HCT116 (cell line): ENCODE results near the gene YWHAB. TPM values are rescaled to one million over a fixed set of nuclear protein-coding genes. Genes with fewer than 3 reads are reported as not detected.

Source experiments
- ATAC-seq: fragments of 200-7000 bp; cut with Tn5 transposase; 2 replicates; pipeline ENCODE4 v1.9.1; 2020; ENCODE audit warnings: mild to moderate bottlenecking, moderate library complexity
- BruUV-seq: library from RNA; stranded (reverse); fragments of 400-500 nt; replicated peaks from 2 replicates; lab custom pipeline; 2021; lab: Mats Ljungman, UMichigan
- CTCF ChIA-PET: fragments of 300-600 bp; sonication (Branson Sonifier 250); formaldehyde crosslinking; loops from one replicate; lab custom pipeline; 2021; ENCODE audit warnings: antibody characterized with exemption; lab: Charles Lee
- POLR2A ChIA-PET: fragments of 300-600, 350-600 bp; sonication (Branson Sonifier 250); formaldehyde crosslinking; loops from one replicate; lab custom pipeline; 2021; ENCODE audit warnings: antibody characterized with exemption; lab: Charles Lee
- RAD21 ChIA-PET, 2 experiments: fragments of 300-600 bp; sonication (Branson Sonifier 250); formaldehyde crosslinking; loops; one replicate each; lab custom pipeline; 2023; ENCODE audit warnings: low total read pairs in 2 of 2; ENCODE audit not compliant: uncharacterized antibody in 2 of 2, unreplicated experiment in 2 of 2, low non-redundant PET in 1 of 2; lab: Charles Lee
- DNase-seq: peaks from one replicate; pipeline ENCODE4 v3.0.0-alpha.2; 2010; ENCODE audit warnings: low read depth, low spot score
- H2AFZ ChIP-seq: fragments of 200-600 bp; shearing (Covaris generic), sonication (generic); 2 replicates; pipeline ENCODE4 v1.6.1; 2017; ENCODE audit warnings: low read depth, mixed run types, mixed read lengths, antibody characterized with exemption, low read length; ENCODE audit not compliant: poor library complexity, severe bottlenecking
- H3K27ac ChIP-seq: 2 replicates; pipeline ENCODE4 v1.5.1; 2012; ENCODE audit warnings: low read depth, low read length
- H3K27me3 ChIP-seq: fragments of 200-600 bp; sonication (generic); 2 replicates; pipeline ENCODE4 v1.6.1; 2016; ENCODE audit warnings: mixed run types, low read length, mixed read lengths; ENCODE audit not compliant: insufficient read depth
- H3K36me3 ChIP-seq, 2 experiments: fragments of 200-500 bp in 1 of 2; fragments of 200-600 bp in 1 of 2; sonication (Bioruptor generic) in 1 of 2; sonication (generic) in 1 of 2; 2 replicates each; pipeline versions ENCODE4 v1.5.1 to v1.6.1; 2014 to 2016; ENCODE audit warnings: low read length in 2 of 2, inconsistent platforms in 1 of 2, mixed read lengths in 1 of 2, mixed run types in 1 of 2; ENCODE audit not compliant: insufficient read depth in 2 of 2, control insufficient read depth in 1 of 2
- H3K4me1 ChIP-seq, 2 experiments: fragments of 200-600 bp in 1 of 2; sonication (generic) in 1 of 2; 2 replicates each; pipeline versions ENCODE4 v1.5.1 to v1.6.1; 2012 to 2017; ENCODE audit warnings: low read length in 2 of 2, inconsistent platforms in 1 of 2, mild to moderate bottlenecking in 1 of 2, mixed read lengths in 1 of 2, mixed run types in 1 of 2, moderate library complexity in 1 of 2; ENCODE audit not compliant: insufficient read depth in 2 of 2, control insufficient read depth in 1 of 2
- H3K4me2 ChIP-seq: fragments of 200-600 bp; sonication (generic); 2 replicates; pipeline ENCODE4 v1.6.1; 2017; ENCODE audit warnings: mixed run types, low read length, mixed read lengths
- H3K4me3 ChIP-seq, 2 experiments: fragments of 200-600 bp in 1 of 2; sonication (generic) in 1 of 2; replicated peaks in 1 of 2; 2 replicates each; pipeline ENCODE4 v1.5.1; 2011 to 2016; ENCODE audit warnings: low read length in 2 of 2, control low read depth in 1 of 2, low read depth in 1 of 2, mild to moderate bottlenecking in 1 of 2, mixed read lengths in 1 of 2, mixed run types in 1 of 2
- H3K79me2 ChIP-seq: fragments of 200-600 bp; sonication (generic); 2 replicates; pipeline ENCODE4 v1.6.1; 2017; ENCODE audit warnings: mild to moderate bottlenecking, mixed run types, low read length, moderate library complexity, mixed read lengths; ENCODE audit not compliant: insufficient read depth
- H3K9ac ChIP-seq: fragments of 200-600 bp; sonication (generic); 2 replicates; pipeline ENCODE4 v1.6.1; 2016; ENCODE audit warnings: low read length, mixed read lengths
- H3K9me2 ChIP-seq: fragments of 200-600 bp; sonication (generic), shearing (Covaris generic); 2 replicates; pipeline ENCODE4 v1.6.1; 2017; ENCODE audit warnings: mixed run types, mild to moderate bottlenecking, moderate library complexity; ENCODE audit not compliant: insufficient read depth
- H3K9me3 ChIP-seq, 2 experiments: fragments of 200-500 bp in 1 of 2; fragments of 200-600 bp in 1 of 2; sonication (Bioruptor generic) in 1 of 2; sonication (generic) in 1 of 2; 2 replicates each; pipeline ENCODE4 v1.6.1; 2014 to 2017; ENCODE audit warnings: low read length in 2 of 2, mixed read lengths in 2 of 2, inconsistent platforms in 1 of 2, low read depth in 1 of 2, mild to moderate bottlenecking in 1 of 2, mixed run types in 1 of 2, moderate library complexity in 1 of 2; ENCODE audit not compliant: control insufficient read depth in 1 of 2, insufficient read depth in 1 of 2
- H4K20me1 ChIP-seq: fragments of 200-600 bp; sonication (generic), shearing (Covaris generic); 2 replicates; pipeline ENCODE4 v1.6.1; 2017; ENCODE audit warnings: mixed run types, mild to moderate bottlenecking, moderate library complexity; ENCODE audit not compliant: insufficient read depth
- ATF3 ChIP-seq: IDR thresholded peaks from 2 replicates; pipeline ENCODE4 v1.6.1; 2012
- CBX3 ChIP-seq: IDR thresholded peaks from 2 replicates; pipeline ENCODE4 v1.6.1; 2012; ENCODE audit warnings: low read depth
- CEBPB ChIP-seq: IDR thresholded peaks from 2 replicates; pipeline ENCODE4 v1.6.1; 2012; ENCODE audit warnings: low read depth
- CTCF ChIP-seq, 3 experiments: fragments of 200-600 bp in 1 of 3; sonication (generic) in 1 of 3; IDR thresholded peaks in 2 of 3; conservative IDR thresholded peaks in 1 of 3; 2 replicates each; pipeline ENCODE4 v1.5.1; 2012 to 2017; ENCODE audit warnings: low read depth in 2 of 3, low read length in 2 of 3, antibody characterized with exemption in 1 of 3, borderline replicate concordance in 1 of 3, control low read depth in 1 of 3, mild to moderate bottlenecking in 1 of 3, mixed read lengths in 1 of 3, mixed run types in 1 of 3, moderate library complexity in 1 of 3; ENCODE audit not compliant: insufficient read depth in 1 of 3
- EGR1 ChIP-seq: IDR thresholded peaks from 2 replicates; pipeline ENCODE4 v1.6.1; 2012; ENCODE audit warnings: low read depth
- ELF1 ChIP-seq: IDR thresholded peaks from 2 replicates; pipeline ENCODE4 v1.6.1; 2012; ENCODE audit warnings: low read depth, borderline replicate concordance
- EZH2 ChIP-seq: fragments of 200-600 bp; sonication (generic); IDR thresholded peaks from 2 replicates; pipeline ENCODE4 v1.6.1; 2017; ENCODE audit warnings: antibody characterized with exemption, mixed run types
- EZH2phosphoT487 ChIP-seq: fragments of 200-600 bp; IDR thresholded peaks from 2 replicates; pipeline ENCODE4 v1.6.1; 2018; ENCODE audit warnings: antibody characterized with exemption, borderline replicate concordance
- FOSL1 ChIP-seq: IDR thresholded peaks from 2 replicates; pipeline ENCODE4 v1.6.1; 2012; ENCODE audit warnings: low read depth
- JUND ChIP-seq: IDR thresholded peaks from 2 replicates; pipeline ENCODE4 v1.6.1; 2012
- MAX ChIP-seq: IDR thresholded peaks from 2 replicates; pipeline ENCODE4 v1.6.1; 2012
- POLR2AphosphoS5 ChIP-seq: IDR thresholded peaks from 2 replicates; pipeline ENCODE4 v1.6.1; 2011; ENCODE audit warnings: mild to moderate bottlenecking, low read depth, low read length, moderate library complexity
- SP1 ChIP-seq: IDR thresholded peaks from 2 replicates; pipeline ENCODE4 v1.6.1; 2012; ENCODE audit warnings: low read depth
- SRF ChIP-seq: IDR thresholded peaks from 2 replicates; pipeline ENCODE4 v1.6.1; 2012; ENCODE audit warnings: low read depth
- ZFX ChIP-seq: fragments of 450-650 bp; IDR thresholded peaks from 2 replicates; pipeline ENCODE4 v1.6.1; 2017
- ZNF274 ChIP-seq: fragments of 200-500 bp; sonication (Bioruptor generic); IDR thresholded peaks from 2 replicates; pipeline ENCODE4 v1.6.1; 2014; ENCODE audit warnings: mild to moderate bottlenecking, low read depth, low read length, inconsistent platforms
- intact Hi-C: fragments of 100-400 bp; cut with micrococcal nuclease; formaldehyde crosslinking; loops from 2 replicates; pipeline ENCODE4 v1.10.0; 2022
- total RNA-seq: library from RNA; stranded (reverse); gene quantifications from one replicate; pipeline ENCODE4 v1.2.1, GENCODE V29; 2021; ENCODE audit not compliant: unreplicated experiment
- TF ChIP-seq, protein P1 (sequence below): IDR thresholded peaks from 2 replicates; pipeline ENCODE4 v1.6.1; 2012; ENCODE audit warnings: low read depth

YWHAB gene
- total RNA-seq, 1 experiment from 2014 or later: 200 TPM

DNA sequence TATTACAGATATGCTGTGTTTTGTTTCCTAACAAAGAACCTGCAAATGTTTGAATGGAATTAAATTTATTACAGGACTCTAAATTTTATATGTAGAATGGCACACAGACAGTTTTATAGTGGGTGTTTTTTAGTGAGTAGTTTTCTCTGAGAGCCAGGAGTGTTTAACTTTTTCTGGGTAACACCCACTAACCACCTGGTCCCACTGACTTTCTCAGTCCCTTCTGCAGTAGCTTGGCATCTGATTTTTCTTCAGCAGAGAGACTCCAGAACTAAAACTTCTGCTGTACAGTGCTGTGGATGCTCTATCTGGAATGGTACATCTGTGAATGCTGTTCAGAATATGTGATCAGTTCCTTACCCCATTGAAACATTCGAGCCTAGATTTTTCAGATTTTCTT lies 6.3 kb downstream of the YWHAB start:
- H3K9ac ChIP-seq: no peak overlapping the region
- no peaks in the 10 kb centered on the region for H3K27me3 ChIP-seq
- peaks cover 2 to 16% of the 10 kb centered on the region in 2 experiments; a peak in 1 of 4 replicates for H3K36me3 ChIP-seq
- no peak overlapping the region for H3K4me2 ChIP-seq
- H3K79me2 ChIP-seq: peaks cover 100% of the 10 kb centered on the region
- no TSS peak for BruUV-seq
- H3K9me2 ChIP-seq: no peaks in the 10 kb centered on the region
- TF ChIP-seq EGR1: no peak
- peaks cover 10 to 21% of the 10 kb centered on the region in 2 experiments; a peak in 3 of 4 replicates for H3K4me1 ChIP-seq
- ChIA-PET POLR2A (no interaction called here), CTCF (no interaction called here), RAD21 (no interaction called here)
- no peaks in the 10 kb centered on the region for H3K9me3 ChIP-seq
- no peak overlapping the region for H2AFZ ChIP-seq
- no peak overlapping the region for H3K27ac ChIP-seq
- DNase-seq (no peak), ATAC-seq (no peak)
- intact Hi-C loops: no loop called here
- no peak overlapping the region for H3K4me3 ChIP-seq
- peaks cover 51% of the 10 kb centered on the region for H4K20me1 ChIP-seq

- H3K27me3 ChIP-seq: no peaks in the 10 kb centered on the region
- TF ChIP-seq SP1 (no peak), ZNF274 (no peak), CTCF (IDR thresholded peaks at IDR 0.05 in 2 of 3, conservative IDR thresholded peaks at IDR 0.05 in 1 of 3; ENCODE audit: borderline replicate concordance in 1 of 3, insufficient read depth in 1 of 3, low read depth in 2 of 3, low read length in 2 of 3) (no peak), EZH2 (no peak), JUND (no peak), POLR2AphosphoS5 (no peak), ATF3 (no peak), SRF (no peak), ELF1 (no peak), ZFX (no peak), CBX3 (no peak), MAX (no peak), EGR1 (no peak), CEBPB (no peak), FOSL1 (no peak), EZH2phosphoT487 (no peak)
- TF ChIP-seq, protein P1, sequence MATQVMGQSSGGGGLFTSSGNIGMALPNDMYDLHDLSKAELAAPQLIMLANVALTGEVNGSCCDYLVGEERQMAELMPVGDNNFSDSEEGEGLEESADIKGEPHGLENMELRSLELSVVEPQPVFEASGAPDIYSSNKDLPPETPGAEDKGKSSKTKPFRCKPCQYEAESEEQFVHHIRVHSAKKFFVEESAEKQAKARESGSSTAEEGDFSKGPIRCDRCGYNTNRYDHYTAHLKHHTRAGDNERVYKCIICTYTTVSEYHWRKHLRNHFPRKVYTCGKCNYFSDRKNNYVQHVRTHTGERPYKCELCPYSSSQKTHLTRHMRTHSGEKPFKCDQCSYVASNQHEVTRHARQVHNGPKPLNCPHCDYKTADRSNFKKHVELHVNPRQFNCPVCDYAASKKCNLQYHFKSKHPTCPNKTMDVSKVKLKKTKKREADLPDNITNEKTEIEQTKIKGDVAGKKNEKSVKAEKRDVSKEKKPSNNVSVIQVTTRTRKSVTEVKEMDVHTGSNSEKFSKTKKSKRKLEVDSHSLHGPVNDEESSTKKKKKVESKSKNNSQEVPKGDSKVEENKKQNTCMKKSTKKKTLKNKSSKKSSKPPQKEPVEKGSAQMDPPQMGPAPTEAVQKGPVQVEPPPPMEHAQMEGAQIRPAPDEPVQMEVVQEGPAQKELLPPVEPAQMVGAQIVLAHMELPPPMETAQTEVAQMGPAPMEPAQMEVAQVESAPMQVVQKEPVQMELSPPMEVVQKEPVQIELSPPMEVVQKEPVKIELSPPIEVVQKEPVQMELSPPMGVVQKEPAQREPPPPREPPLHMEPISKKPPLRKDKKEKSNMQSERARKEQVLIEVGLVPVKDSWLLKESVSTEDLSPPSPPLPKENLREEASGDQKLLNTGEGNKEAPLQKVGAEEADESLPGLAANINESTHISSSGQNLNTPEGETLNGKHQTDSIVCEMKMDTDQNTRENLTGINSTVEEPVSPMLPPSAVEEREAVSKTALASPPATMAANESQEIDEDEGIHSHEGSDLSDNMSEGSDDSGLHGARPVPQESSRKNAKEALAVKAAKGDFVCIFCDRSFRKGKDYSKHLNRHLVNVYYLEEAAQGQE: no peak
These were observed 9.5 kb downstream of the YWHAB start for GRCh38 chr20:44894959-44895358.

More at GRCh38 chr20:44894959-44895358, 9.5 kb downstream of the YWHAB start:
- ATAC-seq (no peak), DNase-seq (no peak)
- H4K20me1 ChIP-seq: peaks cover 23% of the 10 kb centered on the region; the same call in 1 of the 2 replicates
- H3K27ac ChIP-seq: no peak overlapping the region
- H3K9me3 ChIP-seq: no peaks in the 10 kb centered on the region
- ChIA-PET RAD21 (no interaction called here), POLR2A (interaction anchor here (1.8 kb wide), 1 partner anchor 15 kb away, joined by 5 read pairs; the partner anchor contains the start of gene PABPC1L), CTCF (no interaction called here)
- no peak overlapping the region for H3K4me3 ChIP-seq
- H3K4me2 ChIP-seq: no peak overlapping the region
- no peak overlapping the region for H2AFZ ChIP-seq
- no TSS peak for BruUV-seq
- no peaks in the 10 kb centered on the region for H3K4me1 ChIP-seq
- no peak overlapping the region for H3K9ac ChIP-seq
- H3K36me3 ChIP-seq: 0 out of 4 replicates have a peak, but pooled peaks cover 0 to 2% of the 10 kb centered on the region in 2 experiments
- H3K9me2 ChIP-seq: no peaks in the 10 kb centered on the region
- intact Hi-C loops: no loop called here
- peaks cover 100% of the 10 kb centered on the region for H3K79me2 ChIP-seq
